Measurements from ENCODE around the gene VCAM1.

VCAM1 gene

DNA sequence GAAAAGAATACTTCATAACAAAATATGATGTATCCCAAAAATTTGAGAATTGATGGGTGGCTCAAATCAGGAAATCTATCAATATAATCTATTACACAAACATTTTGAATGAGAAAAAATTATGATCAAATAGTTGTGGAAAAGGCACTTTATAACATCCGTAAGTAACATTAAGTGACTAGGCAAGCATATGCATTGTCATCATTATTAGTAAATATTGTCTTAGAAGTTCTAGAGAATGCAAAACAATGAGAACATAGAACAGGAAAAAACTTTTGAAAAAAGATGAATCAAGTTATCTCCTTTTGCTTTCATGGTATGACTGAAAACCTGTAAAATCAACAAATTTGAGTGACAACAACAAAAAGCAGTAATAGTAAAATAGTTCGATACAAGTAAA, 42.9 kb downstream of the VCAM1 start:
- TF ChIP-seq, protein P1, sequence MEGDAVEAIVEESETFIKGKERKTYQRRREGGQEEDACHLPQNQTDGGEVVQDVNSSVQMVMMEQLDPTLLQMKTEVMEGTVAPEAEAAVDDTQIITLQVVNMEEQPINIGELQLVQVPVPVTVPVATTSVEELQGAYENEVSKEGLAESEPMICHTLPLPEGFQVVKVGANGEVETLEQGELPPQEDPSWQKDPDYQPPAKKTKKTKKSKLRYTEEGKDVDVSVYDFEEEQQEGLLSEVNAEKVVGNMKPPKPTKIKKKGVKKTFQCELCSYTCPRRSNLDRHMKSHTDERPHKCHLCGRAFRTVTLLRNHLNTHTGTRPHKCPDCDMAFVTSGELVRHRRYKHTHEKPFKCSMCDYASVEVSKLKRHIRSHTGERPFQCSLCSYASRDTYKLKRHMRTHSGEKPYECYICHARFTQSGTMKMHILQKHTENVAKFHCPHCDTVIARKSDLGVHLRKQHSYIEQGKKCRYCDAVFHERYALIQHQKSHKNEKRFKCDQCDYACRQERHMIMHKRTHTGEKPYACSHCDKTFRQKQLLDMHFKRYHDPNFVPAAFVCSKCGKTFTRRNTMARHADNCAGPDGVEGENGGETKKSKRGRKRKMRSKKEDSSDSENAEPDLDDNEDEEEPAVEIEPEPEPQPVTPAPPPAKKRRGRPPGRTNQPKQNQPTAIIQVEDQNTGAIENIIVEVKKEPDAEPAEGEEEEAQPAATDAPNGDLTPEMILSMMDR (IDR thresholded peaks at IDR 0.05; ENCODE audit: control extremely low read depth, extremely low read depth, low read depth, missing control alignments), result no peak
- ChIA-PET POLR2A (no interaction called here), CTCF (no interaction called here)
- no peak for DNase-seq (ENCODE audit: extremely low spot score)

DNA sequence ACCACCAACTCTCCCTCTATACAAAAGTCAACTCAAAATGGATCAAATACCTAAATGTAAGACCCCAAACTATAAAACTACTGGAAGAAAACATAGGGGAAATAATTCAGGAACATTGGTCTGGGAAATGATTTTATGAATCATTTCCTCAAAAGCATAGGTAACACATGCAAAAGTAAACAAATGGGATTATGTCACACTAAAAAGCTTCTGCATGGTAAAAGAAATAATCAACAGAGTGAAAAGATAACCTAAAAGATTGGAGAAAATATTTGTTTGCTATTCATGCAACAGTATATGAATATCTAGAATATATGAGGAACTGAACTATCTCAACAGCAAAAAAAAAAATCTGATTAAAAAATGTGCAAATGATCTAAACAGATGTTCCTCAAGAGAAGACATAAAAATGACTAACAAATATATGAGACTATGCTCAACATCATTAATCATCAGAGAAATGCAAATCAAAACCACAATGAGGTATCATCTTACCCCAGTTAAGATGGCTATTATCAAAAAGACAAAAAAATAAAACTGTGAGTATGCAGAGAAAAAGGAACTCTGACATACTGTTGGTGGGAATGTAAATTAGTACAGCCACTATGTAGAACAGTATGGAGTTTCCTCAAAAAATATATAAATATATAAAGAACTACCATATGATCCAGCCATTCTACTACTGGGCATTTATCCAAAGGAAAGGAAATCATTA, 47.8 kb downstream of the VCAM1 start:
- no peak for DNase-seq (ENCODE audit: extremely low spot score)
- ChIA-PET POLR2A (no interaction called here), CTCF (no interaction called here)
- TF ChIP-seq, protein P1 (IDR thresholded peaks at IDR 0.05; ENCODE audit: control extremely low read depth, extremely low read depth, low read depth, missing control alignments), result no peak

DNA sequence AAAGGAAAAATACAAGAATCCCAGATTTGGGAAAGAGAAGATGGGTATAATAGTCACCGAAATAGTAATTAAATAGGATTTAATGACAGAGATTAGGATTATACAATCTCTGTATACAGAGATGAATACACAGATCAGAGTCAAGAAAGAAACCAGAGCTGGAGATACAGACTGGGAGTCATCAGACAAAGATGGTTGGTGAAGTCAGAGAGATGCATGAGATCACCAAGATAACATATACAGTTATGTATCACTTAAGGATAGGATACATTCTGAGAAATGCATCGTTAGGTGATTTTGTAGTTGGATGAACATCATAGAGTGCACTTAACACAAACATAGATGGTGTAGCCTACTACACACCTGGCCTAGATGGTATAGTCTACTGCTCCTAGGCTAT, 49.8 kb downstream of the VCAM1 start:
- DNase-seq (ENCODE audit: extremely low spot score), result no peak
- CTCF ChIA-PET, result no interaction called here
- POLR2A ChIA-PET, result no interaction called here
- TF ChIP-seq, protein P1 (IDR thresholded peaks at IDR 0.05; ENCODE audit: control extremely low read depth, extremely low read depth, low read depth, missing control alignments), result no peak

DNA sequence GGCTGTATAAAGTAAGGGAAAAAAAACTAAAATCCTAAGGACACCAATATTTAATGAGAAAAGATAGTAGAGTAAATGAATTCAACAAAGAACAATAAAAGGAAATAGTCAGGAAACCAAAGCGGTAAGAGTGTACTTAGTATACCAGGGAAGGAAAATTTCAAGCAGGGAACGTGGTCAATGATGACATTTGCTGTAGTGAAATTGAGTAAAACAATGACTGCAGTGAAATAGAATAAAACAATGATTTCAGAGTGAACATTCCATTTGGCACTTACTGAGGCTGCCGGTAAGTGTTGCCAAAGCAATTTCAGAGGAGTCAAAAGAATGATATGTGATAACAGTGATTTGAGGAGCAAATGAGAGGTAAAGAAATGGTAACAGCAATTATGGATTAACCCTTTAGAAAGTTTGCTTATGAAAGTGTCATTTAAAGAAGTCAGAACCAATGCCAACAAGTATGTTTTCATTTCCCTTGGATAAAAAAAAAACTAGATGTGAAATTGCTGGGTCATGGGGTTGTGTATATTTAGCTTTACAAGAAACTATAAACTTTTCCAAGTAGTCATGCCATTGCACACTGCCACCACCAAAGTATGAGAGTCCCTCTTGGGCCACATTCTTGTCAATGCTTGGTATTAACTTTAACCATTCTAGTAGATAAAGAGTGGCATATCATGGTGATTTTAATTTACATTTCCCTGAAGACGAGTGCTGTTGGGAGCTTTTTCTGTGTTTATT, 50.5 kb downstream of the VCAM1 start:
- TF ChIP-seq, protein P1 (IDR thresholded peaks at IDR 0.05; ENCODE audit: control extremely low read depth, extremely low read depth, low read depth, missing control alignments), result no peak
- ChIA-PET POLR2A (no interaction called here), CTCF (interaction anchor here (1.2 to 1.3 kb wide), 2 partner anchors 10 to 16 kb away, joined by 3 read pairs; no protein-coding TSS in a partner anchor)
- no peak for DNase-seq (ENCODE audit: extremely low spot score)

DNA sequence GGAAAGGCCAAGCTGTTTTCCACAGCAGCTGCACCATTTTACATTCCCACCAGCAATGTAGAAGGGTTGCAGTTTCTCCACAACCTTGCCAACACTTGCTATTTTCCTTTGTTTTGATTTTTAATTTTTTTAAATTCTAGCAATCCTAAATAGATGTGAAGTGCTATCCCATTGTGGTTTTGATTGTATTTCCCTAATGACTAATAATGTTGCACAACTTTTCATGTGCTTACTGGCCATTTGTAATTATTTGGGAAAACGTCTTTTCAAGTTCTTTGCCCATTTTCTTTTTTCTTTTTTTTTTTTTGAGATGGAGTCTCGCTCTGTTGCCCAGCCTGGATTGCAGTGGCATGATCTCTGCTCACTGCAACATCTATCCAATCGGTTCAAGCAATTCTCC, 53.9 kb downstream of the VCAM1 start:
- CTCF ChIA-PET, result no interaction called here
- POLR2A ChIA-PET, result no interaction called here
- TF ChIP-seq, protein P1 (IDR thresholded peaks at IDR 0.05; ENCODE audit: control extremely low read depth, extremely low read depth, low read depth, missing control alignments), result no peak
- DNase-seq (ENCODE audit: extremely low spot score), result no peak

DNA sequence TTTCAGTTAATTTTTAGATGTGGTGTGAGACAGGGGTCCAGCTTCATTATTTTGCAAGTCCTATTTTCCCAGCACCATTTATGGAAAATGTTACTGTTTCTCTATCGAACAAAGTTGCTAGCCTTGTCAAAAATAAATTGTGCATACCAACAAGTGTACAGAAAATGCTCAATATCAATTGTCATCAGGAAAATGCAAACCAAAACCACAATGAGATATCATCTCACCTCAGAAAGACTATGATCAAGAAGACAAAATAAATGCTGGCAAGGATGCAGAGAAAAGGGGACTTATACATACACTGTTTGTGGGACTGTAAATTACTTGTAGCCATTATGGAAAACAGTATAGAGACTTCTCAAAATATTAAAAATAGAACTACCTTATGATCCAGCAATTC, 54.8 kb downstream of the VCAM1 start:
- TF ChIP-seq, protein P1 (IDR thresholded peaks at IDR 0.05; ENCODE audit: control extremely low read depth, extremely low read depth, low read depth, missing control alignments), result no peak
- CTCF ChIA-PET, result no interaction called here
- POLR2A ChIA-PET, result no interaction called here
- no peak for DNase-seq (ENCODE audit: extremely low spot score)

All from GM10248 (cell line).